ENCODE data around the gene CACNB3. TPM values are rescaled to one million over a fixed set of nuclear protein-coding genes. Genes with fewer than 3 reads are reported as not detected.
A peak's percentile ranks its signal among the peaks of the same experiment; 100 is the strongest.

The CACNB3 gene
- total RNA-seq, 1 donor, result 15.2 TPM

DNA sequence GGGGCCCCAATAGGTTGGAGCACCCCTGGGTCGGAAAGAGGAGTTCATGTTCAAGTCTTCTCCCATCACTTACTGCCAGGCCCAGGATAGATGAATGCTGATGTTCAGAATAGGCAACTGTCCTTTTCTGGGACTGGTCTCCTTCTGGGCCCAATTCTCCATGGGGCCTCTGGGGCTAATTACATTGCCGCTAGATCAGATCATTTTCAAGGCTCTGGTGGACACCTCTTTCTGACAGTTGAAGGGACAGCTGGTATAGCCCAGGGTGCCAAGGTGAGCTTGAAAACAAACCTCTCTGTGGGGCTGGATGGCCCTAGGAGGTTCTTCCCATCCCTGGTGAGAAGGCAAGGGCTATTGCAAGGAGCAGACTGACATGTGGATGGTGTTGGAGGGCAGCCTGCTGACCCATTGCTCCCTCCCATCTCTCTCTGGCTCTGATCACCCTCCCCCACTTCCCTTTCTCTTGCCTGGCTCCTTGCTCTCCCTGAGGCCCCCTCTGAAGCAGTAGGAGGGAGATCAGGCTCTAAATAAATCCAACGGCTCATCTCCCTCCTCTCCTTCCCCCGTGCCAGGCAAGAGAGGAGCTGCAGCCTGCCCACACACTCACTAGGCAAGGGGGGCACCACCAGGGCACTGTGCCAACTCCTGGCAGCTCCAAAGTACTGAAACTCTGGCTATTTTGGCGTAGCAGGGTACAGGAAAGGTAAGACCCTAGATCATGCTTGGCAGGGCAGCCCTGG lies 1.9 kb downstream of the CACNB3 start:
- Histone ChIP-seq H3K27me3 (ENCODE audit: insufficient read depth, low read length) (no peaks in the 10 kb centered on the region), H3K4me2 (ENCODE audit: insufficient read depth, low read length) (no peak overlapping the region), H3K36me3 (ENCODE audit: insufficient read depth, low read length) (peaks cover 3% of the 10 kb centered on the region), H3K4me3 (ENCODE audit: insufficient read depth, low read length) (no peak overlapping the region), H3K9me3 (ENCODE audit: low read depth, low read length) (no peaks in the 10 kb centered on the region), H3K79me2 (ENCODE audit: insufficient read depth, low read length) (peaks cover 14% of the 10 kb centered on the region), H3K27ac (ENCODE audit: low read depth, low read length) (no peak overlapping the region), H4K20me1 (ENCODE audit: insufficient read depth, low read length) (peaks cover 23% of the 10 kb centered on the region), H2AFZ (ENCODE audit: low read length) (no peak overlapping the region), H3K4me1 (ENCODE audit: insufficient read depth, low read length) (peaks cover 14% of the 10 kb centered on the region)
- TF ChIP-seq, protein P1, sequence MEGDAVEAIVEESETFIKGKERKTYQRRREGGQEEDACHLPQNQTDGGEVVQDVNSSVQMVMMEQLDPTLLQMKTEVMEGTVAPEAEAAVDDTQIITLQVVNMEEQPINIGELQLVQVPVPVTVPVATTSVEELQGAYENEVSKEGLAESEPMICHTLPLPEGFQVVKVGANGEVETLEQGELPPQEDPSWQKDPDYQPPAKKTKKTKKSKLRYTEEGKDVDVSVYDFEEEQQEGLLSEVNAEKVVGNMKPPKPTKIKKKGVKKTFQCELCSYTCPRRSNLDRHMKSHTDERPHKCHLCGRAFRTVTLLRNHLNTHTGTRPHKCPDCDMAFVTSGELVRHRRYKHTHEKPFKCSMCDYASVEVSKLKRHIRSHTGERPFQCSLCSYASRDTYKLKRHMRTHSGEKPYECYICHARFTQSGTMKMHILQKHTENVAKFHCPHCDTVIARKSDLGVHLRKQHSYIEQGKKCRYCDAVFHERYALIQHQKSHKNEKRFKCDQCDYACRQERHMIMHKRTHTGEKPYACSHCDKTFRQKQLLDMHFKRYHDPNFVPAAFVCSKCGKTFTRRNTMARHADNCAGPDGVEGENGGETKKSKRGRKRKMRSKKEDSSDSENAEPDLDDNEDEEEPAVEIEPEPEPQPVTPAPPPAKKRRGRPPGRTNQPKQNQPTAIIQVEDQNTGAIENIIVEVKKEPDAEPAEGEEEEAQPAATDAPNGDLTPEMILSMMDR (IDR thresholded peaks at IDR 0.05; ENCODE audit: extremely low read depth, low read depth, low read length), result no peak
- peak; percentile 58 for DNase-seq (ENCODE audit: insufficient read length, low spot score, missing footprints)

DNA sequence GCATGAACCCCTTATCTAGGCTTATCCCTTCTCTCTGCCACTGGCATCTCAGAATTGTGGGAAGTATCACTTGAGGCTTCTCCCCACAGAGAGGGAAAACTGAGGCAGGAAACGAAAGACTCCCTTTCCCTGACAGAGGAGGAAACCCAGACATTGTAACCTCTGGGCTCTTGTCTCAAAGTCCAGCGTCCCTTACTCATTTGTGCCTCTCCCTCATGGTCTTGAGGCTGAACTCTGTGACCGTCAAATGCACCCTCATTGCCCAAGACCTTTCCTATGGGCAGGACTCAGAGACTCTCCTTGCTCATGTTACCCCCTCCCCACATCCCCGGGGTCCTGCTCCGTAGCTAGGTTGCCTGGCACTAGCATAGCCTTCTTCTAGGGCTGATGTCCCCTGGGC lies 3.8 kb downstream of the CACNB3 start:
- H4K20me1 ChIP-seq (ENCODE audit: insufficient read depth, low read length), result peaks cover 19% of the 10 kb centered on the region
- TF ChIP-seq, protein P1 (IDR thresholded peaks at IDR 0.05; ENCODE audit: extremely low read depth, low read depth, low read length), result no peak
- H3K79me2 ChIP-seq (ENCODE audit: insufficient read depth, low read length), result peaks cover 2% of the 10 kb centered on the region
- peak; percentile 14 for DNase-seq (ENCODE audit: insufficient read length, low spot score, missing footprints)
- H3K4me2 ChIP-seq (ENCODE audit: insufficient read depth, low read length), result no peak overlapping the region
- no peaks in the 10 kb centered on the region for H3K9me3 ChIP-seq (ENCODE audit: low read depth, low read length)
- no peaks in the 10 kb centered on the region for H3K27me3 ChIP-seq (ENCODE audit: insufficient read depth, low read length)
- H3K4me3 ChIP-seq (ENCODE audit: insufficient read depth, low read length), result no peak overlapping the region
- peaks cover 6% of the 10 kb centered on the region for H3K4me1 ChIP-seq (ENCODE audit: insufficient read depth, low read length)
- H2AFZ ChIP-seq (ENCODE audit: low read length), result no peak overlapping the region
- no peak overlapping the region for H3K27ac ChIP-seq (ENCODE audit: low read depth, low read length)
- peaks cover 8% of the 10 kb centered on the region for H3K36me3 ChIP-seq (ENCODE audit: insufficient read depth, low read length)

DNA sequence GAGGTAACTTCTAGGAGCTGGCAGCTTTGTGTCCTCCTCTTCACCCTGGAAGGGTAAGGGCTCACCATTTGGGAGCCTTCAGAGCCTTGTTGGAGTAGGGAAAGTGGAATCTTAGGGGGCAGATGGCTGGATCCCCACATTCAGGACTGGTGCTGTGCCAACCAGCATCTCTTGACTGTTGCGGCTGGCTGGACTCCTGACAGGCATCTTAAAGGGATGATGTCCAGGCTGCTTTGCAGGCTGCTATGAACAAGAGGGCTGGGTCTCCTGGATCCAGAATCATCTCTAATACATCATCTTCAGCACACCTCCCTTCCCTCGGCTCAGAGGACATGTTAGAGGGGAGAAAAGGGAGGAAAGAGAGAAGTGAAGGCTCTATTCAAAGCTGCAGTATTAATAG lies 4.4 kb downstream of the CACNB3 start:
- Histone ChIP-seq H3K9me3 (ENCODE audit: low read depth, low read length) (no peaks in the 10 kb centered on the region), H3K4me3 (ENCODE audit: insufficient read depth, low read length) (no peak overlapping the region)

DNA sequence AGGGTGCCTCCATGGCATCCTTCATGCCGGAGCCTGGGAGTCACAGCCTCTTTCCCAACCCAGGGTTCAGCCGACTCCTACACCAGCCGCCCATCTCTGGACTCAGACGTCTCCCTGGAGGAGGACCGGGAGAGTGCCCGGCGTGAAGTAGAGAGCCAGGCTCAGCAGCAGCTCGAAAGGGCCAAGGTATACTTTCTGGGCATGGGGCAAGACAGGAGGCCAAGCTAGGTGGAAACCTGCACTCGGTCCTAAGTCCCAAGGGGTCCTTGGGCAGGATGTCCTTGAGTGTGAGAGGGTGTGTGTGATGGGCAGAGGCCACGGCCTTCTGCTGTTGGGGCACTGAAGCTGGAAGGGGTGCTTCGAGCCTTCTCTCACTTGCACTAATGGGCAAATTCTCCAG lies 5.0 kb downstream of the CACNB3 start:
- Histone ChIP-seq H3K36me3 (ENCODE audit: insufficient read depth, low read length) (peaks cover 15% of the 10 kb centered on the region), H3K27me3 (ENCODE audit: insufficient read depth, low read length) (no peaks in the 10 kb centered on the region), H4K20me1 (ENCODE audit: insufficient read depth, low read length) (peaks cover 18% of the 10 kb centered on the region), H3K9me3 (ENCODE audit: low read depth, low read length) (no peaks in the 10 kb centered on the region), H2AFZ (ENCODE audit: low read length) (no peak overlapping the region), H3K4me1 (ENCODE audit: insufficient read depth, low read length) (no peaks in the 10 kb centered on the region), H3K27ac (ENCODE audit: low read depth, low read length) (no peak overlapping the region), H3K79me2 (ENCODE audit: insufficient read depth, low read length) (no peaks in the 10 kb centered on the region), H3K4me3 (ENCODE audit: insufficient read depth, low read length) (no peak overlapping the region), H3K4me2 (ENCODE audit: insufficient read depth, low read length) (no peak overlapping the region)
- peak; percentile 71 for DNase-seq (ENCODE audit: insufficient read length, low spot score, missing footprints)
- TF ChIP-seq, protein P1 (IDR thresholded peaks at IDR 0.05; ENCODE audit: extremely low read depth, low read depth, low read length), result no peak

More for the DNA sequence above, 4.4 kb downstream of the CACNB3 start:
- Histone ChIP-seq H3K4me1 (ENCODE audit: insufficient read depth, low read length) (peaks cover 4% of the 10 kb centered on the region), H3K27me3 (ENCODE audit: insufficient read depth, low read length) (no peaks in the 10 kb centered on the region), H3K27ac (ENCODE audit: low read depth, low read length) (no peak overlapping the region), H2AFZ (ENCODE audit: low read length) (no peak overlapping the region), H3K36me3 (ENCODE audit: insufficient read depth, low read length) (peaks cover 11% of the 10 kb centered on the region), H4K20me1 (ENCODE audit: insufficient read depth, low read length) (peaks cover 18% of the 10 kb centered on the region), H3K4me2 (ENCODE audit: insufficient read depth, low read length) (no peak overlapping the region), H3K79me2 (ENCODE audit: insufficient read depth, low read length) (no peaks in the 10 kb centered on the region)
- peak; percentile 80 for DNase-seq (ENCODE audit: insufficient read length, low spot score, missing footprints)
- TF ChIP-seq, protein P1 (IDR thresholded peaks at IDR 0.05; ENCODE audit: extremely low read depth, low read depth, low read length), result no peak
